HG02852 (cell line): ENCODE measurements around the gene RRAGD.

Source experiments
- ATAC-seq: cut with Tn5 transposase; IDR thresholded peaks from one replicate; pipeline ENCODE4 v1.9.1; 2021; ENCODE audit warnings: mild to moderate bottlenecking, moderate library complexity; ENCODE audit not compliant: unreplicated experiment

Gene RRAGD, protein sequence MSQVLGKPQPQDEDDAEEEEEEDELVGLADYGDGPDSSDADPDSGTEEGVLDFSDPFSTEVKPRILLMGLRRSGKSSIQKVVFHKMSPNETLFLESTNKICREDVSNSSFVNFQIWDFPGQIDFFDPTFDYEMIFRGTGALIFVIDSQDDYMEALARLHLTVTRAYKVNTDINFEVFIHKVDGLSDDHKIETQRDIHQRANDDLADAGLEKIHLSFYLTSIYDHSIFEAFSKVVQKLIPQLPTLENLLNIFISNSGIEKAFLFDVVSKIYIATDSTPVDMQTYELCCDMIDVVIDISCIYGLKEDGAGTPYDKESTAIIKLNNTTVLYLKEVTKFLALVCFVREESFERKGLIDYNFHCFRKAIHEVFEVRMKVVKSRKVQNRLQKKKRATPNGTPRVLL

DNA sequence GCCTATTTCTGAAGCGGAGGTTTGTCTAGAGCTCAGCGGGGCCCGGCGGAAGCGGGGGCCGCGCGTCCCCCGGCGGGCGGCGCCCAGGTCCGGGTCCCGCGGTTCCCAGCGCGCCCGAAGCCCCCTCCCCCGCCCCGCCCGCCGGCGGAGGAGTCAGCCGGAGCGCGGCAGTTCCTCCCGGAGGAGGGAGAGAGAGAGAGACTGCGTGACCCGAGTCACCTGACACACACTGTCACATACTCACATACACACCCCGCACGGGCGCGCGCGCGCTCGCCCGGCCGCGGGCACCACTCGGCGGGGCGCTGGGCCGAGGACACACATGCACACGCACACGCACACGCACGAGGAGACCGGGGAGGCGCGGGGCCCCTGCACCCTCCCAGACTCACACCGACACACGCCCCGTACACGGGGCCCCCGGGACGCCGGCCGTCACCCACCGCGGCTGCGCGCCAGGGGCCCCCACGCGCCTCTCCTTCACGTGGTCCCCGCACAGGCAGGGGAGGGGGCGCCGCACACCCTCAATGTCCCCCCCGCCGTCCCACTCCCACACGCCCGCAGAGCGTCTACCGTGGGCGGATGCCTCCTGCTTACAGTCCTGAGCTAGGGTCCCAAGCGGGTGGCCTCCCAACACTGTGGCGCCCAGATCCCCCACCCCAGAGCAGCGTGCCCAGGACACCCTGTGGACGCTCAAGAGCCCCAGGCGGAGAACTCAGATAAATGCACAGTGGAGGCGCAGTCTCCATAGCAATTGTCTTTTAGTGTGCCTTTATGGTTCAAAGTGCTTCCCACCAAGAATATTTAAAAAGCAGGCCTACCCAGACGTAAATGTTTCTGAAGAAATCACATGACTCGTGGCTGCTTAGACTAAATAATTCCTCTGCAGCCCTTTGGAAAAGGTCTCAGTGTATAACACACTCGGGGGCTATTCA is at the start of gene RRAGD:
RRAGD (minus strand) TSS at position 203 of the 935 bp plus-strand sequence. CDS start 280 bp downstream, outside the sequence.
- ATAC-seq = peak; percentile 80

DNA sequence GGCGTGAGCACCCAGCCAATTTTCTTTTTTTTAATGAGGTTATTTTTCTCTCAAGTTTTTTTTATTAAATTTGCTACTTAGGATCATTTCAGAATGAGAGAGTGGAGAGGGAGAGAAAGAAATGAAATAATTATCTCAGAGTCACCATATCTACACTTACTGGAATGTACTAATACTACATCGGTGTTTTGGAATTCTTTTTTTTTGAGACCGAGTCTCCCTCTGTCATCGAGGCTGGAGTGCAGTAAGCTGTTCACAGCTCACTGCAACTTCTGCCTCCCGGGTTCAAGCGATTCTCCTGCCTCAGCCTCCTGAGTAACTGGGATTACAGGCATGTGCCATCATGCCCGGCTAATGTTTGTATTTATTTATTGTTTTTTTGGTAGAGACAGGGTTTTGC is 48.6 kb upstream of the RRAGD start:
- no peak for ATAC-seq

DNA sequence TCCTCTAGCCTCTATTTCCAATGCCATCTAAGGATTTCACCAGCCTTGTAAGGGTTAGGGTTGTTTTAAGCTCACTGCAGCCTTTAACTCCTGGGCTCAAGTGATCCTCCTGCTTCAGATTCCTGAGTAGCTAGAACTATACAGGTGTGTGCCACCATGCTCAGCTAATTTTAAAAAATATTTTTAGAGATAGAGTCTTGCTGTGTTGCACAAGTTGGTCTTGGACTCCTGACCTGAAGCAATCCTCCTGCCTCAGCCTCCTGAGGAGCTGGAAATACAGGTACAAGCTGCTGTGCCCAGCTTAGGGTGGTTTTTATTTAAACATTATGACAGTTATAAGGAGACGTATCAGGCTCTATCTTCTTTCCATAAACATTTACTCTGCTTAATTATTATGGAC is 47.4 kb upstream of the RRAGD start:
- no peak for ATAC-seq

DNA sequence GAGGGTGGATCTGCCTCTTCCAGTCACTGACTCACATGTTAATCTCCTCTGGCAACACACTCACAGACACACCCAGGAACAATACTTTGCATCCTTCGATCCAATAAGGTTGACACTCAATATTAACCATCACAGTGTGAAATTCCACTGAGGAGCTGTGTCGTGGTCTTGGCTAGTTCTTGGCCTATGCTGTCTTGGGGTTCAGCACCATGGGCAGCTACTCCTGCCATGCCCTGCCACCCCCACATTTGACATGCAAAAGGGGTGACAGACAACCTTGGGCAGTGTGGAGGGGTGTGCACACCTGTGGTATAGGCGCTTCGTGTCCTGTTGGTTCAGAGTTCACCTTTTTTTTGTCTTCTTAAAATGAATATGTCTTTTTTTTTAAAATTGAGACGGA is 46.6 kb upstream of the RRAGD start:
- ATAC-seq = no peak

DNA sequence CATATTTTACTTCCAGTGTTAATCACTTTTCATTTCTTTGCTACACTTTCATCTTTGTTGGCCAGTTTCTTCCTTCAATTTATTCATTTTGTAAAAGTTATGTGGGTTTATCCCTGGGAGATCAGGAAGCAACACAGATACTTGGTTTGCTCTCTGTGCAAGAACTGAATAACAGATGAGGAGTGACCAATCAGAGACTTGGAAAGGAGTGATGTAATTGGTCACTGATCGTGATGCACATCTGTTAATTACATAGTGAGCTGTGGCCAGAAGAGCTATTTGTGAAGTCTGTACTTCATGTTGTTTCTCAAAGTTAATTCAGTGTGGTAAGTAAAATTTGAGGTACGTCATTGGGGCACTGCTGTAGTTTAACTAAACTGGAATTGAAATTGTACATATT is 42.2 kb upstream of the RRAGD start:
- ATAC-seq = no peak

DNA sequence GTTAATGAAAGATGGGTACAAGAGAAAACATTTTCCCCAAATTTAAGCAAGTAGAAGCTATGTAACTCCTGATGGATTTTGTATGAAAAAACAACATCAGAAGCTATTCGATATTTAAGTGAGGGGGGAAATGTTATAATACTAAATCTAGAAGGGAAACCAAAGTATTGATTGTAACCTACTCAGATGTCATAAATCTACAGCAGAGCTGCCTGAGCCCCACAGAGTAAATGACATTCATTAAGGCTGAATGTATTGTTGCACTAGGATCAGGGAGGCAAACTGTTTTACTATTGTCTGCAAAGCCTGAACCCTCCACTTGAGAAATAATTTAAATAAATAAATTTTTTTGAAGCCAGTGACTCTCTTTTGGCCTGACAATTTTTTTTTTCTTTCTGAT is 40.2 kb upstream of the RRAGD start:
- no peak for ATAC-seq

DNA sequence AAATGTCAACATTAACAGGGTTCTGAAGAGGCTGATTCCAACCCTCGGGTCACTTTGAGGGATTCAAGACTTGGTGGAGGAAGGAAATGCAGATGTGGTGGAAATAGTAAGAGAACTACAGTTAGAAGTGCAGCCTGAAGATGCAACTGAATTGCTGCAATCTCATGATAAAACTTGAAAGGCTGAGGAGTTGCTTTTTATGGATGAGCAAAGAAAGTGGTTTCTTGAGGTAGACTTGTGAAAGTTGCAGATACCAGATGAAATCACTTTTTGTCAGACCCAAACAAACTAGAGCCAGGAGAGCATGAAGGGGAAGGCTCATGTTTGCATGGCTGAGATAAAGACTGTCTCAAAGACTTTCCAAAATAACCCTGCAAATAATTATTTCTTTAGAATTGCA is 37.1 kb upstream of the RRAGD start:
- no peak for ATAC-seq

DNA sequence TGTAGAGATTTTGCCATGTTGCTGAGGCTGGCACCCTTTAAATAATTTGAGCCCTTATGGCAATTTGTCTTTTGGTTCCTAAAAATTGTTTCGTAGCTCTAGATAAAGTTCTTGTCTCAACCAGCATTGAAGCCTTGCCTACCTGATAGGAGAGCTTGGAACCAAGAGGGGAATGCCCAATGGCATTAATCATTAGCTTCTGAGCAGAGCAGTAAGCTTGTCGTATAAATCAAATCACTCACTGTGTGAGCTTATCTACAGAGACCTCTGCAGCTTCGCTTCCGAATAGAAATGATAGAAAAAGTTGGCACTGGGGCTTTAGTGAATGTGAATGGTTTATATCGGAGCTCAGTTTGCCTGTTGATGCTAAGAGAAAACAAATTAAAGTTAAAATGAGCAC is 31.6 kb upstream of the RRAGD start:
- no peak for ATAC-seq

DNA sequence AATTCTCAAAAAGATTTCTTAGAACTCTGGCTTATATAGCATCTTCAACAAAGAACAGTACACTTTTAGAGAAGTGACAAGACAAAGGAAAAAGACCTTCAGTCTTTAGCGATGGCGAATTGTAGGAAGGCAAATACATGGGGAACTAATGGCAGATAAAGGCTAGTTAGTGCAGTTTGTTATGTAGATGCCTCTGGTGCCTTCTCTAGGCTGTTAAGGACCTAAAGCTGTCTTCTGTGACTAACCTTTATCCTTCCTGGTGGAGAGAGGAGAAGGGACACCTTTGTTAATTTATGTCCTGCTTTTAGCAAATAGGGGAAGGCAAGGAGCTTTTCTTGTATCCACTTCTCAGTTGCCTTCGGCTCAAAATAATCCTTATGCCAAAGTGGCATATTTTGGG is 28.1 kb upstream of the RRAGD start:
- no peak for ATAC-seq

DNA sequence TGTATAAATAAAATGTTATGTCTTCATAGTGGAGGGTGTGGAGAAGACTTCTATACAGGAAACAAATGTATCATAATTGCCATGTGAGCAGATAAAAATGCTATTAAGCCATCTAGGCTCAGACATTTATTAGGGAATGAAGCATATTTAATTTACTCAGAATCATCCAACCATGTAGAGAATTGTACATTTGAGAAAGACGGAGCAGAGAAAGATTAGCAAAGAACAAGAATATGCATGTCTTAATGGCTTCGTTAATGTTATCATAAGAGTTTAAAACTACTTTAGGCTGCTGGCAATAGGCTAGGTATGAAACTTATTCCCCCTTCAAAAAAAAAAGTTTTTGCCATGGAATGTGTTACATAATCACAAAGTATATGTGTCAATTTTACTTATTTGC is 26.9 kb upstream of the RRAGD start:
- no peak for ATAC-seq

DNA sequence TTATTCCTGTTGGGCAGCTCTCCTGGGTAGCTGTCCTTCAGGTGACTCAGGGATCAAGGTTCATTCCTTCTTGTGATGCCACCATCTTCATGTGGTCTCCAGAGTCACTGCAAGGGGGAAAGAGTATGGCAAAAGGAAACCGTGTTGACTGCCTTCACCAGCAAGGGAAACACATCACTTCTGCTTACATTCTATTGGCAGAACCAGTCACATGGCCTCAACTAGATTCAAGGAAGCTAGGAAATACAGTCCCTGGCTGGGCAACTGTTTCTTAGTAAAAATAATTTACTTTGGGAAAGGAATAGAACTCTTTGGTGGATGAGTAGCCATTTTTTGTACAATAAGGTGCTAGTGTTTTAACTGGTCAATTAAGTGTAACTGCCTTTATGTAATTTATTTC is 26.2 kb upstream of the RRAGD start:
- no peak for ATAC-seq

DNA sequence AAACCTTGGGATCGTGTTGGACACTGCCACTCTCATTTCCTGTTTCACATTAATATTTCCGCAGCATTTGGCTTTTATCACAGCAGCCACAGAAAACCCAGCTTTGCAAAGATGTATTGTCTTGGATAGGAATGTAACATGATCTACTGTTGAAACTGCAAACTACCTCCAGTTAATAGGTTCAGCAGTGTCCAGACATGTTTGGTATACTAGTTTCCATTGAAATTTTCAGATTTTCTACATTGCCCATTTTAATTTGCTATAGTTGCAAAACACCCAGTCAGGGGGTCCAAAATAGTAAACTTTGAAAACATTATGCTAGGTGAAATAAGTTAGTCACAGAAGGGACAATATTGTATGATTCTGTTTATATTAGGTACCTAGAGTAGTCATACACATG is 24.2 kb upstream of the RRAGD start:
- no peak for ATAC-seq

DNA sequence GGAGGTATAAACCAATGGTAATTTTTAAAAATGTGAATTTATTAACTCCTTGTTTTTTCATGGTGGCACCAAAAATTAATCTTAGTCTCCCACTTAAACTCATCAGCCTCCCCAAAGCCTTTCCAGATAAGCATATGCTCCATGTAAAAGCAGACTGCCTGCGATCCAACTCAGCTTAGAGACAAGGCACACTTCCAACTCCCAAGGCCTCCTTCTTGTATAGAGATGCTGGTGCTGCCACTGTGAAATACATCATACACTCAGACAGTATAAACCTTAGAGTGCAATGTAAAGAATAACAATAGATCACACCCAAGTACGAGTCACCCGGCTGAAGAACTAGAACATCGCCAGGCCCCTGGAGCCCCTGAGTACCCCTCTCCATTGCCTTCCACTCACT is 22.9 kb upstream of the RRAGD start:
- ATAC-seq = no peak

DNA sequence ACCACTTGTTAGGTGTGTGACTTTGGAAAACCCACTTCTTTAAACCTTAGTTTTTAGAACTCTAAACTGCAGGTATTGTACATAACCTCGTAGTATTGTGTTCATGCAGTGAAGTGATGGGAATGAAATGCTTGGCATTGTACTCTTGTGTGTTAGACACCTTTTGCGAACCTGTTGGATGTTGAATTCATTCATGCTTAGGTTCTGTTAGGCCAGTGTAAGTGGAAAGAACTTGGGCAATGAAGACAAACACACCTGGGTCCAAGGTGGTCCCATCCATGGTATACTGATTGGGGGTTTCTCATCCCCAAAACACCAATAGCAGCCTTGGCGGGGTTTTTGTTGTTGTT is 22.1 kb upstream of the RRAGD start:
- no peak for ATAC-seq

DNA sequence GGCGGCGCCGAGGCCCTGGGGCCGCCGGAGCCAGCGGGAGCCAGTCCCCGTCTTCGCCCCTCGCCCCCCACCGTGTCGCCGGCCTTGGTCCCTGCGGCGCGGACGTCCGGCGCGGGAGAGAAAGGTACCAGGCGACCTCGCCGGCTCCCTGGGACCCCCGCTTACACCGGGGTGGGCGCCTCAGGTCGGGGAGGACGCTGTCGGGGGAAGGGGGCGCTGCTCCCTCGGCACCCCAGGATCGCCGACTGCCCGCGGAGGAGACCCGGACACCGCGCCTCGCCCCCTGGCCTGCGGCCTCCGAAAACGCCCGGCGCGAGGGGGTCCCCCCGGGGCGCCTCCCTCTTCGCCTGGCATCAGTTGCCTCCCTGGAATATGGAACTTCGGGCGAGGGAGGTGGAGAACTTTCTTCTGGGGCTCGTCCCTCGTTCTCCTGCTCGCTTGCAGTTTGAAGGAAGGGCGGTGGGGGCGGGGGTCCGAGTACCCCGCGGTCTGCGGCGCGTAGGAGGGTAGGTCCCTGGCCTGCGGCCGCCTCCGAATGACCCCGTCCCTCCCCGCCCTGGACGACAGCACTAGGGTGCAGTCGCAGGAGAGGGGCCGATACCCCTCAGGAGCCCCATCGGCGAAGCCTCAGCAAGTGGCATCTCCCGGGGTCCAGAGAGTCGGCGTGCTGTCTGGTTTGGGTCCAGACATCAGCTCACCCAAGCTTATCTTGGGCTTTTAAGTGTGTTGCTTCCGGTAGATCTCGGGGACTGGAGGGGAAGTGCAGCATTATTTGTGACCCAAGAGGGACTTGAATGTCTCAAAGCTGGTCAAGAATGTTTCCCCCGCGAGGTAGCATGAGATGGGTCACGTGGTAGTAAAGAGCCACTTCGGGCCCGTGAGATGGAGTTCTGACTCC is 21.4 kb upstream of the RRAGD start:
- peak; percentile 40 for ATAC-seq

DNA sequence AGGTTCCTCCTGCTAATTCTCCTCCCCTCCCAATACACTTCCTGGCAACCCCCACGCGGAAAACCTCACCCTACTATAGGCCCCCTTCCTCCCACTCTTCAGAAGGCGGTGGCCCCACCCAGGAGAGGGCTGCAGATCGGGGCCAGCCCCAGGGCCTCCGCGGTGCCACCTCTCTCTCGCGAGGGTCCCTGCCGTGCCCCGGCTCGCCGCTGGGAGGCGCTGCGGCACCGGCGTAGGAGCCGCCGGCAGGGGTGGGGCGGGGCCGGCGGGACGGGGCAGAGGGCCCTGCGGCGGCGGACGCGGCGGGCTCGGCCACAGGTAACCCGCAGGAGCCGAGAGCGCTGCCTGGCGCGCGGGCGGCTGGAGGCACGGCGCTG is 20.8 kb upstream of the RRAGD start, which contains the start of gene ANKRD6:
ANKRD6 (plus strand) TSS at position 278 of the 377 bp plus-strand sequence. CDS start 133,825 bp downstream, outside the sequence.
- peak; percentile 90 for ATAC-seq

DNA sequence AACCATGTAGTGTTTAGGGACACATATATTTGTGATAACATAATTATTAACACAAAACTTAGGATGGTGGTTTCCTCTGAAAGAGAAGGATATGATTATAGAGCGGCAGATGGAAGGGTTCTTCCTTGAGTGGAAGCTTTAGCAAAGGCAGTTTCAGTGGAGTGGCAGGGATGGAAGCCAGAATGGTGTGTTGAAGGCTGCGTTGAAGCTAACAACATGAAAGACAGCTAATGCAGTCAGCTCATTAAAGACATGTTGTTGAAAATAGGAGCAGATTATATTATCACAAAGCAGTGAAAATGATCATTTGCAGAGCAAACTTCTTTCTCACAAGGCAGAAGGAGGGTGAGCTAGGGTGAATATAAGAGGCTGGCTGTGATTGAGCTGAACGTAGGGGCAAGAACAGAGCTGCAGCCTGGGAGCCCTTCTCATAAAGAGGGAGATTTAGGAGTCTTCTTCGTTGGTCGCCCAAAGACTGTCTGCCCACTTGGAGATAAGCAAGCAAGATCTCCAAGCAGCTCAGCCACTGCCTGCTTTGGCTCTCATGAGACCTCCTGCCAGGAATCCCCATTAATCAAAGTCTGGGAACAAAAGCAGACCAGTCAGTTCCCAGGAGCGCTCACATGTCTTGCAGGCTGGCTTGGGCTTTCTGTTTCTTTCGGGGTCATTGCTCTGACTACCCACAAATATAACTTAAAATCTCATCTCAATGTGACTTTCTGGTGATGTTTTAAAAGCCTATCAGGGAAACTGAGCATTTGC is 18.3 kb upstream of the RRAGD start:
- no peak for ATAC-seq

DNA sequence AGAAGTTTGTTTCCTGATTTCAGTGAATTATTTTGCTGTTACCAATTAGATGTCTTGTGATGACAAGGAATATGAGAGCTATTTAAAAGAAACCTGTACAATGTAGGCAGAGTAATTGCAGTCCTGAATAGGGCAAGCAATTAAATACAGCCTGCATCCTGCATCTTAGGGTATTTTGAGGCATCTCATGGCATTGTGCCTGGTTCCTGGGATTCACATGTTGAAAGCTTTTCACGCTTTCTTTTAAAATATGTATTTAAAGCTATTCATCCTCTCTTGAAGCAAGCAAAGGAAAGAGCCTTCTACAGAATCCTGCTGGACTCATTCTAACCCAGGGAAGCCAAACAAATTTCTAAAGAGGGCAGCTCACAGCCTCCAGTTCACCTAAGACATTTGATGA is 4.7 kb upstream of the RRAGD start:
- no peak for ATAC-seq

DNA sequence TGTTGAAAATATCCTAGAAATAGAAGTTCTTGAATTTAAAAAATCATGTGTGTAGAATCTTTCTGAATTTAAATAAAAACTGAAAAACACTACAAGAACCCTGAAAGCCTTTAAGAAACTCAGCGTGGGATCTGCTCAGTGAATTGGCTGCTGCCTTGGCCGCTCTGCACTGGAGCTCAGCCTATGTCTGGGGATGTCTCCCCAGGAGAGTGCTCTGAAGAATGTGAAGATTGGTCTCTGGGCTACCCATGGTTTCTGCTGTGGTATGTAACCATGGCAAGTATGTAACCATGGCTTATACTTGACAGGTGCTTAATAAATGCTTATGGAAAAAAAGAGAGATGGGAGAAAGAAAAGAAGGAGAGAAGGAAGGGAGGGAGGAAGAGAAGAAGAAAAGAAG is 3.1 kb upstream of the RRAGD start:
- ATAC-seq = no peak

DNA sequence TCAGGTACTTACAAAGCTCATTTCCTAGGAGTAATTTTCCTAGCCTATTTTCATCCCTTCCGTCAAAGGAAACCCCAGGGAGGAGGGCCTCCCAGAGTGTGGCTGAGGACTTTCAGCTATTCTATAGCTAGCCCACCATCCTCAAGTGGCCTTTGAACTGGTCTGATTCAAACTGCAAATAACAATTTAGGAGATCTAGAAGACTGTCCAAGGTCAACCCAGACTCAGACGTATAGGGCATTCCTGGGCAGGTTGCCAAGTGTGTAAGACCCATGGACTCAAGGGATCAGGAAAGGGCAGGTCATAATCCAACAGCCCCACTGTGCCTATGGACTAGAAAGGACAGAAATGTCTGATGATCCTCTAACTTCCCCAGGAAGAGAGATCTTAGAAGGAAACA is 2.1 kb upstream of the RRAGD start:
- ATAC-seq = no peak
